ENCODE data around the gene PARL. TPM values are rescaled to one million over a fixed set of nuclear protein-coding genes. Genes with fewer than 3 reads are reported as not detected.

PARL gene
- total RNA-seq, 1 donor from 2014 or later, result 39.2 TPM

GRCh38 chr3:183924956-183925355 is 40.3 kb upstream of the PARL start:
- H3K4me3 Mint-ChIP-seq (ENCODE audit: unreplicated experiment), result no peak overlapping the region
- no peak for DNase-seq (ENCODE audit: low spot score)
- no peaks in the 10 kb centered on the region for H3K27me3 Mint-ChIP-seq (ENCODE audit: low read depth)
- no peaks in the 10 kb centered on the region for H3K9me3 Mint-ChIP-seq (ENCODE audit: low read depth)
- peaks cover 39% of the 10 kb centered on the region for H3K36me3 Mint-ChIP-seq (ENCODE audit: low read depth)
- no peaks in the 10 kb centered on the region for H3K4me1 Mint-ChIP-seq (ENCODE audit: low read depth)
- H3K27ac Mint-ChIP-seq (ENCODE audit: unreplicated experiment), result no peak overlapping the region
- TF ChIP-seq, protein P1, sequence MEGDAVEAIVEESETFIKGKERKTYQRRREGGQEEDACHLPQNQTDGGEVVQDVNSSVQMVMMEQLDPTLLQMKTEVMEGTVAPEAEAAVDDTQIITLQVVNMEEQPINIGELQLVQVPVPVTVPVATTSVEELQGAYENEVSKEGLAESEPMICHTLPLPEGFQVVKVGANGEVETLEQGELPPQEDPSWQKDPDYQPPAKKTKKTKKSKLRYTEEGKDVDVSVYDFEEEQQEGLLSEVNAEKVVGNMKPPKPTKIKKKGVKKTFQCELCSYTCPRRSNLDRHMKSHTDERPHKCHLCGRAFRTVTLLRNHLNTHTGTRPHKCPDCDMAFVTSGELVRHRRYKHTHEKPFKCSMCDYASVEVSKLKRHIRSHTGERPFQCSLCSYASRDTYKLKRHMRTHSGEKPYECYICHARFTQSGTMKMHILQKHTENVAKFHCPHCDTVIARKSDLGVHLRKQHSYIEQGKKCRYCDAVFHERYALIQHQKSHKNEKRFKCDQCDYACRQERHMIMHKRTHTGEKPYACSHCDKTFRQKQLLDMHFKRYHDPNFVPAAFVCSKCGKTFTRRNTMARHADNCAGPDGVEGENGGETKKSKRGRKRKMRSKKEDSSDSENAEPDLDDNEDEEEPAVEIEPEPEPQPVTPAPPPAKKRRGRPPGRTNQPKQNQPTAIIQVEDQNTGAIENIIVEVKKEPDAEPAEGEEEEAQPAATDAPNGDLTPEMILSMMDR (IDR thresholded peaks at IDR 0.05), result no peak

DNA sequence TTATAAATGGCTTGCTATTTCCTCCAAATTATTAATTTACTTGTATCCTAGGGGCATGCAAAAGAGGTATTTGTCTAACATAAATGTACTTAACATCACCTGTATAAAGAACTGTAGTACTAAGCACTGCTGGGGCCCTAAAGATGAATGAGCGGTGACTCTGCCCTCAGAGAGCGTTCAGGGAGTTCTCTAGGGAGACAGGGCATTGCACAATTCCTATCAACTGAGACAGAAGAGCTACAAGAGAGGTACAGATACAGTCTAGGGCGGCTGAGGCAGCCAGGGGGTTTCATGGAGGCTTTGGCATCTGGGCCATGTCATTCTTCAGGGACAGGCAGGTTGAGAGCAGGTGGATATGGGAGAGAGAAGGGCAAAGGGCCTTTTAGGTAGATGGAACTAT is 39.9 kb upstream of the PARL start:
- Mint-ChIP-seq H3K27me3 (ENCODE audit: low read depth) (no peaks in the 10 kb centered on the region), H3K4me1 (ENCODE audit: low read depth) (no peaks in the 10 kb centered on the region), H3K9me3 (ENCODE audit: low read depth) (no peaks in the 10 kb centered on the region), H3K36me3 (ENCODE audit: low read depth) (peaks cover 40% of the 10 kb centered on the region), H3K27ac (ENCODE audit: unreplicated experiment) (no peak overlapping the region), H3K4me3 (ENCODE audit: unreplicated experiment) (no peak overlapping the region)
- DNase-seq (ENCODE audit: low spot score), result peak; percentile 4
- TF ChIP-seq, protein P1 (IDR thresholded peaks at IDR 0.05), result no peak

GRCh38 chr3:183922421-183922820 is 37.7 kb upstream of the PARL start:
- TF ChIP-seq, protein P1 (IDR thresholded peaks at IDR 0.05), result no peak
- Mint-ChIP-seq H3K27ac (ENCODE audit: unreplicated experiment) (no peak overlapping the region), H3K9me3 (ENCODE audit: low read depth) (no peaks in the 10 kb centered on the region), H3K4me1 (ENCODE audit: low read depth) (no peaks in the 10 kb centered on the region), H3K27me3 (ENCODE audit: low read depth) (no peaks in the 10 kb centered on the region), H3K36me3 (ENCODE audit: low read depth) (peaks cover 37% of the 10 kb centered on the region), H3K4me3 (ENCODE audit: unreplicated experiment) (no peak overlapping the region)
- DNase-seq (ENCODE audit: low spot score), result no peak

- H3K4me1 Mint-ChIP-seq (ENCODE audit: low read depth), result no peaks in the 10 kb centered on the region
- TF ChIP-seq, protein P1 (IDR thresholded peaks at IDR 0.05), result no peak
- no peak overlapping the region for H3K4me3 Mint-ChIP-seq (ENCODE audit: unreplicated experiment)
- no peak for DNase-seq (ENCODE audit: low spot score)
- H3K36me3 Mint-ChIP-seq (ENCODE audit: low read depth), result peaks cover 30% of the 10 kb centered on the region
- no peaks in the 10 kb centered on the region for H3K9me3 Mint-ChIP-seq (ENCODE audit: low read depth)
- no peaks in the 10 kb centered on the region for H3K27me3 Mint-ChIP-seq (ENCODE audit: low read depth)
- H3K27ac Mint-ChIP-seq (ENCODE audit: unreplicated experiment), result no peak overlapping the region
Observed at GRCh38 chr3:183921096-183921495, 36.4 kb upstream of the PARL start.

DNA sequence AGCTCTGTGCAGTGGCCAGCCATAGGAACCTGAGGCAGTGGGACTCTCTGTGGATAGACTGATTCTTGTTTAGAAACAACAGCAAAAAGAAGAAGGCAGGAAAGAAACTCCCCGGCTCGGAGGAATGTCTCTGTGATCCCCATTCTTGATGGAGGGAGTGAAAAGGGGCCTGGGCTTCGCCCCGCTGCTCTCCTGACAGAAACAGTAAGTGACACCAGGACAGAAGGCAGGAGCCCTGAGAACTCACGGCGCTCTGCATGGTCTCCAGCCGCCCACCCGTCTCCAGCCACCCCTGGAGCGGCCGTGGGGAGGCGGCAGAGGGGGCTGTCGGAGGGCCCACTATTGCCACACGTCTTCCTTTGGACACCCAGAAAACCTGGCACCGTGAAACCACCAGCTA is 35.7 kb upstream of the PARL start:
- peaks cover 30% of the 10 kb centered on the region for H3K36me3 Mint-ChIP-seq (ENCODE audit: low read depth)
- no peak overlapping the region for H3K4me3 Mint-ChIP-seq (ENCODE audit: unreplicated experiment)
- TF ChIP-seq, protein P1 (IDR thresholded peaks at IDR 0.05), result no peak
- no peaks in the 10 kb centered on the region for H3K27me3 Mint-ChIP-seq (ENCODE audit: low read depth)
- DNase-seq (ENCODE audit: low spot score), result no peak
- no peaks in the 10 kb centered on the region for H3K4me1 Mint-ChIP-seq (ENCODE audit: low read depth)
- H3K27ac Mint-ChIP-seq (ENCODE audit: unreplicated experiment), result no peak overlapping the region
- no peaks in the 10 kb centered on the region for H3K9me3 Mint-ChIP-seq (ENCODE audit: low read depth)

All from chondrocyte (in vitro differentiated cells).